Stomach (tissue), 9 donors: Measurements from ENCODE around the gene ASXL2. TPM values are rescaled to one million over a fixed set of nuclear protein-coding genes. Genes with fewer than 3 reads are reported as not detected.
A peak's percentile ranks its signal among the peaks of the same experiment; 100 is the strongest.
"Not testable (repeated sequence)": the region's sequence is repeated elsewhere in the genome, so short reads cannot be mapped to it uniquely, and the experiment has no call there.

ENCODE experiments used
- DNase-seq, 2 donors: peaks; one replicate each; pipeline versions ENCODE4 v3.0.0 to v3.0.0-alpha.2; 2013 to 2019
- H3K27ac ChIP-seq, 5 donors: fragments of 200-600 bp in 4 of 5; sonication (generic) in 4 of 5; one replicate each; pipeline ENCODE4 v1.5.1; 2013 to 2019; ENCODE audit warnings: mild to moderate bottlenecking in 1 of 5, moderate library complexity in 1 of 5
- H3K27me3 ChIP-seq, 3 donors: fragments of 200-600 bp; sonication (generic); one replicate each; pipeline ENCODE4 v1.5.1; 2017 to 2019; ENCODE audit warnings: mixed run types in 1 of 3
- H3K36me3 ChIP-seq, 4 donors: fragments of 200-600 bp; sonication (generic); 1 replicate in 3 of 4; 2 replicates in 1 of 4; pipeline ENCODE4 v1.5.1; 2016 to 2019
- H3K4me1 ChIP-seq, 4 donors: fragments of 200-600 bp; sonication (generic); one replicate each; pipeline ENCODE4 v1.5.1; 2016 to 2019
- H3K4me3 ChIP-seq, 4 donors: fragments of 200-600 bp; sonication (generic) in 3 of 4; one replicate each; pipeline ENCODE4 v1.5.1; 2016 to 2019; ENCODE audit warnings: mild to moderate bottlenecking in 1 of 4
- H3K9me3 ChIP-seq, 4 donors: fragments of 200-600 bp; sonication (generic); one replicate each; pipeline ENCODE4 v1.5.1; 2016 to 2019
- EP300 ChIP-seq: sonication (generic); formaldehyde crosslinking; IDR thresholded peaks from one replicate; pipeline ENCODE4 v1.6.1; 2017; ENCODE audit warnings: antibody characterized with exemption
- POLR2A ChIP-seq, 4 donors: fragments of 450-650 bp; IDR thresholded peaks; one replicate each; pipeline ENCODE4 v1.6.1; 2016; ENCODE audit warnings: antibody characterized with exemption in 4 of 4, control low read depth in 2 of 4, mild to moderate bottlenecking in 1 of 4, moderate library complexity in 1 of 4
- POLR2AphosphoS5 ChIP-seq, 3 donors: sonication (generic); formaldehyde crosslinking; IDR thresholded peaks; one replicate each; pipeline ENCODE4 v1.6.1; 2016; ENCODE audit warnings: antibody characterized with exemption in 3 of 3
- WGBS, 5 donors: extraction: QIAGEN DNeasy Blood & Tissue Kit in 3 of 5; methylation state at CpG; one replicate each; pipeline versions ENCODE4 v1.1.5 to v1.1.7; 2013 to 2018; 5-methylcytosine and 5-hydroxymethylcytosine counted together
- intact Hi-C: fragments of 100-400 bp; cut with DNase I; formaldehyde crosslinking; loops from one replicate; pipeline ENCODE4 v1.15.1; 2023; ENCODE audit warnings: low total_unique reads
- polyA plus RNA-seq, 3 donors: library from polyadenylated mRNA; stranded (reverse); fragments of 200-250 nt; gene quantifications; one replicate each; pipeline ENCODE4 v1.2.3, GENCODE V29; 2013
- total RNA-seq, 5 donors: library from RNA; depleted of rRNA; stranded (reverse); fragments of >200 nt; gene quantifications; one replicate each; pipeline versions ENCODE4 v1.1.0 to v1.2.3, GENCODE V29; 2014 to 2016
- TF ChIP-seq, protein P1 (sequence below), 7 experiments: fragments of 450-650 bp in 4 of 7; fragments of 200-600 bp in 3 of 7; sonication (generic) in 3 of 7; IDR thresholded peaks; one replicate each; pipeline ENCODE4 v1.5.1; 2016 to 2019; ENCODE audit warnings: antibody characterized with exemption in 7 of 7, control low read depth in 2 of 7, mild to moderate bottlenecking in 1 of 7
- donor health status: healthy with polysubstance abuse.
- donor health status: Bipolar disorder and iron deficiency.
- donor health status: healthy.

Gene ASXL2
- total and polyA plus RNA-seq, 8 donors: 1.6 to 26.5 (median 12.8) TPM

DNA sequence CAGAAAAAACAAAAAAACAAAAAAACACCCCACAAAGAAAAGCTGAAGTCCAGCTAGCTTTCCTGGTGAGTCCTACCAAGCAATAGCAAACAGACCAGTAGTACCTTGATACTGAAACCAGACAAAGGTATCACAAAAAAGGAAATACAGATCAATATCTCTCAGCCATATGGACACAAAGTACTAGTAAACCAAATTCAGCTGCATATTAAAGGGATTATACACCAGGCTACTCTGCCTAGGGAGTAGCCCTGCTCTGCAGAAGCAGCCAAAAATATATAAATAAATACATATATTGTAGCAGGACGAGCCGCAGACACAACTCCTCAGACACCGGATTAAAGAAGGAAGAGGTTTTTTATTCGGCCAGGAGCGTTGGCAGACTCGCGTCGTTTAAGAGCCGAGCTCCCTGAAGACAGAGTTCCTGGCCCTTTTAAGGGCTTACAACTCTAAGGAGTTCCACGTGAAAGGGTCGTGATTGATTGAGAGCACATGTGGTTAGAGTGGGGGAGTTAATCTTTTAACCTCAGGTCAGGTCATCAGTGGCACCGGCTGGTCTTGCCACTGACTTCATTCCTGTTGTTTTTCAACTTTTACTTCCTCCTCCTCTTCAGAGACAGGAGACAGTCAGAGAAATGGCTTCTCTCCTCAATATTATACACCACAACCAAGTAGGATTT lies 166.5 kb downstream of the ASXL2 start:
- Histone ChIP-seq H3K27ac (no peak overlapping the region), H3K4me1 (peaks cover 0 to 11% (median 5%) of the 10 kb centered on the region in 4 donors), H3K9me3 (no peaks in the 10 kb centered on the region), H3K4me3 (peak overlapping the region; percentile 16 to 26 (median 24)), H3K27me3 (peaks cover 0 to 9% (median 0%) of the 10 kb centered on the region in 3 donors), H3K36me3 (no peaks in the 10 kb centered on the region)
- TF ChIP-seq POLR2A (IDR thresholded peaks at IDR 0.05): no peak
- WGBS, 5 donors: 6 to 16% (median 9%) methylated on average over 12 of the region's 12 CpGs
- DNase-seq: no peak
- intact Hi-C loops: no loop called here

DNA sequence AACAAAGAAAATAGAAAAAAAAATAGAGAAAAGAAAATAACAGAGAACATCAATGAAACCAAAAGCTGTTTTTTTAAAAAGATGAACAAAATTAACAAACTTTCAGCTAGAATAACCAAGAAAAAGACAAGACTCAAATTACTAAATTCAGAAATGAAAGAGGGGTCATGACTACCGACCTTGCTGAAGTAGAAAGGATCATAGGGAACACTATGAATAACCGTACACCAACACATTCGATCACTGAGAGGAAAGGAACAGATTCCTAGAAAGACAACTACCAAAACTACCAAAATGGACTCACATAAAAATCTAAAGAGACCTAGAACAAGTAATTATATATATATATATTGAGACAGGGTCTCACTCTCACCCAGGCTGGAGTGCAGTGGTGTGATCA lies 167.5 kb downstream of the ASXL2 start:
- no peak for TF ChIP-seq POLR2AphosphoS5 (IDR thresholded peaks at IDR 0.05)
- TF ChIP-seq, protein P1, sequence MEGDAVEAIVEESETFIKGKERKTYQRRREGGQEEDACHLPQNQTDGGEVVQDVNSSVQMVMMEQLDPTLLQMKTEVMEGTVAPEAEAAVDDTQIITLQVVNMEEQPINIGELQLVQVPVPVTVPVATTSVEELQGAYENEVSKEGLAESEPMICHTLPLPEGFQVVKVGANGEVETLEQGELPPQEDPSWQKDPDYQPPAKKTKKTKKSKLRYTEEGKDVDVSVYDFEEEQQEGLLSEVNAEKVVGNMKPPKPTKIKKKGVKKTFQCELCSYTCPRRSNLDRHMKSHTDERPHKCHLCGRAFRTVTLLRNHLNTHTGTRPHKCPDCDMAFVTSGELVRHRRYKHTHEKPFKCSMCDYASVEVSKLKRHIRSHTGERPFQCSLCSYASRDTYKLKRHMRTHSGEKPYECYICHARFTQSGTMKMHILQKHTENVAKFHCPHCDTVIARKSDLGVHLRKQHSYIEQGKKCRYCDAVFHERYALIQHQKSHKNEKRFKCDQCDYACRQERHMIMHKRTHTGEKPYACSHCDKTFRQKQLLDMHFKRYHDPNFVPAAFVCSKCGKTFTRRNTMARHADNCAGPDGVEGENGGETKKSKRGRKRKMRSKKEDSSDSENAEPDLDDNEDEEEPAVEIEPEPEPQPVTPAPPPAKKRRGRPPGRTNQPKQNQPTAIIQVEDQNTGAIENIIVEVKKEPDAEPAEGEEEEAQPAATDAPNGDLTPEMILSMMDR (IDR thresholded peaks at IDR 0.05): no peak
- Histone ChIP-seq H3K27ac (no peak overlapping the region), H3K36me3 (no peaks in the 10 kb centered on the region), H3K9me3 (no peaks in the 10 kb centered on the region), H3K4me3 (no peak overlapping the region), H3K4me1 (peaks cover 0 to 11% (median 5%) of the 10 kb centered on the region in 4 donors), H3K27me3 (peaks cover 0 to 9% (median 0%) of the 10 kb centered on the region in 3 donors)
- WGBS, 5 donors: 85 to 90% (median 89%) methylated on average over 3 of the region's 3 CpGs
- intact Hi-C loops: no loop called here
- DNase-seq: no peak

DNA sequence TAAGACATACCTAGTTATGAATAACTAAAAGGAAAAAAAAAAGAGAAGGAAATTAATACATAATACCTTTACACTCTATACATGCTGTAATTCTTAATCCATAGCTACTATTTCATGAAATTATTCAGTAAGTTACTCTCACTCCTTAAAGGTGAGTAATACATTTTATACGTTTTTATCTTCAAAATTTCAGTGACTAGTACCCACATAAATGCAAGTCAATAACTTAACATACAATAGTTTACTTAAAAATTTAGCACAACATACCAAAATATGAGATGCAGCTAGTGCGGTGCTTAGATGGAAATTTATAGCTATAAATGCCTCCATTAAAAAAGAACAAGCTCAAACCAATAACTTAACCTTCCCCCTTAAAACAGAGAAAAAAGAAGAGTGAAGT lies 168.9 kb downstream of the ASXL2 start:
- H3K36me3 ChIP-seq: no peaks in the 10 kb centered on the region
- H3K27me3 ChIP-seq: peaks cover 0 to 9% (median 0%) of the 10 kb centered on the region in 3 donors
- WGBS, 5 donors: 76 to 90% (median 85%) methylated on average over 2 of the region's 2 CpGs
- TF ChIP-seq EP300 (no peak), POLR2A (IDR thresholded peaks at IDR 0.05) (no peak), POLR2AphosphoS5 (IDR thresholded peaks at IDR 0.05) (no peak)
- TF ChIP-seq, protein P1 (IDR thresholded peaks at IDR 0.05): no peak
- intact Hi-C loops: no loop called here
- DNase-seq: no peak
- H3K4me1 ChIP-seq: peaks cover 0 to 11% (median 5%) of the 10 kb centered on the region in 4 donors
- H3K9me3 ChIP-seq: no peaks in the 10 kb centered on the region
- H3K4me3 ChIP-seq: no peak overlapping the region
- H3K27ac ChIP-seq: no peak overlapping the region

DNA sequence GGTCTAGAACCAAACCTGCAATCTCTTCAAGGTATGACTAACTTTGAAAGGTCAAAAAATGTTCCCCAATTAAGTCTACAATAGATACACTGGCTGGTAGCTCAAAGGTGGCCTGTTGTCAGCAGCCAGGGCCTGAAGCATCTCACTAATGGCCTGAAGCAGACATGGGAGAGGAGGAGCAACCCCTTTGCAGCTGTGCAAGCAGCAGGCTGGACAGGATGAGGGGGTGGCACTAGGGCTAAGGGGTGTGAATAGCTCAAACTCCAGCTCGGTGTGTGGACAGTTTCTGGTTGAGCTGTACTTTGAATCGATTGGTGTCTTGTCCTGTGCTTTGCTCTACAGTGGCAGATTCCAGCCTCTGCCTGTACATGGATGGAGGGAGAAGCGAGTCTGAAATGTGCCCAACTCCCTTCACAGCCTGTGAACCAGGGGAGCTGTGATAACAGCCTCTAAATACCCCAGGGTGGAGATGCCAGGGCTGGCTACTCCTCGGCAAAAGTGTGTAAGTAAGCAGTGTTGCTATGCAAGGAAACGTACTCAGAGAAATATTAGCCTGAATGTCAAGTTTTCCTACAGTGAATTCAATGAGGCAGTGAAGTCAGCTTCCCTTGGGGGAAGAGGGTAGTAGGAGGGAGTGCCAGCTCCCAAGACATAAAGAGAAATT lies 170.2 kb downstream of the ASXL2 start:
- no peak for TF ChIP-seq POLR2A (IDR thresholded peaks at IDR 0.05)
- Histone ChIP-seq H3K36me3 (no peaks in the 10 kb centered on the region), H3K4me1 (peaks cover 0 to 11% (median 5%) of the 10 kb centered on the region in 4 donors), H3K27ac (no peak overlapping the region), H3K27me3 (peaks cover 0 to 9% (median 0%) of the 10 kb centered on the region in 3 donors), H3K4me3 (no peak overlapping the region), H3K9me3 (no peaks in the 10 kb centered on the region)
- 58 to 75% (median 59%) methylated on average over 5 of the region's 5 CpGs for WGBS, 5 donors
- intact Hi-C loops: no loop called here
- no peak for DNase-seq

DNA sequence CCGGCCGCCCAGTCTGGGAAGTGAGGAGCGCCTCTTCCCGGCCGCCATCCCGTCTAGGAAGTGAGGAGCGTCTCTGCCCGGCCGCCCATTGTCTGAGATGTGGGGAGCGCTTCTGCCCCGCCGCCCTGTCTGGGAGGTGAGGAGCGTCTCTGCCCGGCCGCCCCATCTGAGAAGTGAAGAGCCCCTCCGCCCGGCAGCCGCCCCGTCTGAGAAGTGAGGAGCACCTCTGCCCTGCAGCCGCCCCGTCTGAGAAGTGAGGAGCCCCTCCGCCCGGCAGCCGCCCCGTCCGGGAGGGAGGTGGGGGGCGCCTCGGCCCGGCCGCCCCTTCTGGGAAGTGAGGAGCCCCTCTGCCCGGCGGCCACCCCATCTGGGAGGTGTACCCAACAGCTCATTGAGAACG lies 172.7 kb downstream of the ASXL2 start:
- H3K27me3 ChIP-seq, H3K9me3 ChIP-seq, H3K27ac ChIP-seq, DNase-seq, intact Hi-C loops, H3K4me3 ChIP-seq, H3K4me1 ChIP-seq, H3K36me3 ChIP-seq: not testable (repeated sequence)
- WGBS, 5 donors: 92 to 96% (median 95%) methylated on average over 18 to 33 of the region's 33 CpGs

DNA sequence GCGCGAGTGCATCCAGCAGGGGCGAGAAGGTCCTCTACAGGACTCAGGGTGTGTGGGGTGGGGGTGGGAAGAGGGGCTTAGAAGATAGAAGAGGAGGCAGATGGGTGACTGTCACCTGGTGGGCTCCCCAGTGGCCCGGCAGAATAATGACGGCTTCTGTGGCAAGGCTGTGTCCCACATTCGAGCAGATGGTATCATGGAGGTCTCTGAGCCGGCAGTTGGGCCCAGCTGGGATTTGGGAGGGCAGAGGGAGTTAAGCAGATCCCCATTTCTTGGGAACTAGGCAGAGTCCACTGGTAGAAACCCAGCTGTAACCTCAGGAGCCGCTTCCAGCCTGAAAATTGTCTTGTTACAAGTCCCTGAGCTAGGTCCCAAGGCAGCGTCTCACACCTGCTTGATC lies 176.5 kb downstream of the ASXL2 start:
- Histone ChIP-seq H3K27ac (no peak overlapping the region), H3K4me1 (peaks cover 0 to 29% (median 9%) of the 10 kb centered on the region in 4 donors), H3K27me3 (no peaks in the 10 kb centered on the region), H3K9me3 (no peaks in the 10 kb centered on the region), H3K4me3 (no peak overlapping the region), H3K36me3 (no peaks in the 10 kb centered on the region)
- intact Hi-C loops: no loop called here
- WGBS, 5 donors: 89 to 92% (median 90%) methylated on average over 9 of the region's 9 CpGs
- TF ChIP-seq, protein P1 (IDR thresholded peaks at IDR 0.05): no peak
- TF ChIP-seq POLR2A (IDR thresholded peaks at IDR 0.05) (no peak), POLR2AphosphoS5 (IDR thresholded peaks at IDR 0.05) (no peak), EP300 (no peak)
- no peak for DNase-seq
